Nephron progenitor cell (in vitro differentiated cells): Measurements from ENCODE around the gene EVL.

Experiments
- DNase-seq: peaks from one replicate; pipeline ENCODE4 v3.0.0; 2021
- H3K27ac Mint-ChIP-seq: 2 replicates; pipeline ENCODE4 v1.8.0; 2021; ENCODE audit warnings: mild to moderate bottlenecking, moderate library complexity, mixed read lengths
- H3K27me3 Mint-ChIP-seq: 2 replicates; pipeline ENCODE4 v1.8.0; 2021; ENCODE audit warnings: mild to moderate bottlenecking, low read depth, mixed read lengths; ENCODE audit not compliant: poor library complexity
- H3K36me3 Mint-ChIP-seq: 2 replicates; pipeline ENCODE4 v1.8.0; 2021; ENCODE audit warnings: low read depth, mixed read lengths
- H3K4me1 Mint-ChIP-seq: 2 replicates; pipeline ENCODE4 v1.8.0; 2021; ENCODE audit warnings: mixed read lengths
- H3K4me3 Mint-ChIP-seq: 2 replicates; pipeline ENCODE4 v1.8.0; 2021; ENCODE audit warnings: mild to moderate bottlenecking, moderate library complexity, mixed read lengths
- H3K9me3 Mint-ChIP-seq: 2 replicates; pipeline ENCODE4 v1.8.0; 2021; ENCODE audit warnings: mild to moderate bottlenecking, moderate library complexity, mixed read lengths
- TF ChIP-seq, protein P1 (sequence below): fragments of 200-600 bp; sonication (generic); IDR thresholded peaks from 2 replicates; pipeline ENCODE4 v1.5.0; 2021; ENCODE audit warnings: antibody characterized with exemption

Gene EVL

DNA sequence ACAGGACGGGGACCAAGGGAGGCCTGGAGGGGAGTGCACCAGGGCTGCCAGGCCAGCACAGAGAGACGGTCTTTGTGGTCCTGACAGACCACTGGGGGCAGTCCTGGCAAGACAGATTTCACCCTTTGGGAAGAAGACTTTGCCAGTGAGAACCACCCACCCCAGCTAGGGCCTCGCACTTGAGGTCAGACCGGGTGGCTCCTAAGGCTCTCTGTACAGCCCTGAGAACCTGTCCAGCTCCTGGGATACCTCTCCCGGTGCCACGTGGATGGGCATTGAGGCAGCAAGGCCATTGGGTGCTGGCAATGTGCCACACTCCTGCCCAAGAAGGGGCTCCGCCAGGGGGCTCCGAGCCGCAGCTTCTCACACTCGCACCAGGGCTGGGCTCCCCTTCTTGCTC, 51.8 kb downstream of the EVL start:
- TF ChIP-seq, protein P1, sequence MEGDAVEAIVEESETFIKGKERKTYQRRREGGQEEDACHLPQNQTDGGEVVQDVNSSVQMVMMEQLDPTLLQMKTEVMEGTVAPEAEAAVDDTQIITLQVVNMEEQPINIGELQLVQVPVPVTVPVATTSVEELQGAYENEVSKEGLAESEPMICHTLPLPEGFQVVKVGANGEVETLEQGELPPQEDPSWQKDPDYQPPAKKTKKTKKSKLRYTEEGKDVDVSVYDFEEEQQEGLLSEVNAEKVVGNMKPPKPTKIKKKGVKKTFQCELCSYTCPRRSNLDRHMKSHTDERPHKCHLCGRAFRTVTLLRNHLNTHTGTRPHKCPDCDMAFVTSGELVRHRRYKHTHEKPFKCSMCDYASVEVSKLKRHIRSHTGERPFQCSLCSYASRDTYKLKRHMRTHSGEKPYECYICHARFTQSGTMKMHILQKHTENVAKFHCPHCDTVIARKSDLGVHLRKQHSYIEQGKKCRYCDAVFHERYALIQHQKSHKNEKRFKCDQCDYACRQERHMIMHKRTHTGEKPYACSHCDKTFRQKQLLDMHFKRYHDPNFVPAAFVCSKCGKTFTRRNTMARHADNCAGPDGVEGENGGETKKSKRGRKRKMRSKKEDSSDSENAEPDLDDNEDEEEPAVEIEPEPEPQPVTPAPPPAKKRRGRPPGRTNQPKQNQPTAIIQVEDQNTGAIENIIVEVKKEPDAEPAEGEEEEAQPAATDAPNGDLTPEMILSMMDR = no peak
- Mint-ChIP-seq H3K36me3 (peaks cover 15% of the 10 kb centered on the region), H3K4me3 (no peak overlapping the region), H3K27ac (no peak overlapping the region), H3K9me3 (no peaks in the 10 kb centered on the region), H3K27me3 (no peaks in the 10 kb centered on the region), H3K4me1 (peaks cover 59% of the 10 kb centered on the region)
- no peak for DNase-seq

- TF ChIP-seq, protein P1 = no peak
- peaks cover 51% of the 10 kb centered on the region for H3K4me1 Mint-ChIP-seq
- no peaks in the 10 kb centered on the region for H3K27me3 Mint-ChIP-seq
- H3K4me3 Mint-ChIP-seq = no peak overlapping the region
- H3K36me3 Mint-ChIP-seq = peaks cover 15% of the 10 kb centered on the region
- no peaks in the 10 kb centered on the region for H3K9me3 Mint-ChIP-seq
- DNase-seq = no peak
- no peak overlapping the region for H3K27ac Mint-ChIP-seq
Observed at GRCh38 chr14:100117633-100118395, 52.6 kb downstream of the EVL start.

- DNase-seq = no peak
- Mint-ChIP-seq H3K36me3 (peaks cover 20% of the 10 kb centered on the region), H3K27me3 (no peaks in the 10 kb centered on the region), H3K4me1 (peaks cover 46% of the 10 kb centered on the region), H3K27ac (no peak overlapping the region), H3K4me3 (no peak overlapping the region), H3K9me3 (no peaks in the 10 kb centered on the region)
- TF ChIP-seq, protein P1 = no peak
Observed at GRCh38 chr14:100118396-100119011, 53.3 kb downstream of the EVL start.

GRCh38 chr14:100119251-100119650, 54.0 kb downstream of the EVL start:
- peak overlapping the region; percentile 73 for H3K27ac Mint-ChIP-seq
- TF ChIP-seq, protein P1 = no peak
- no peak overlapping the region for H3K4me3 Mint-ChIP-seq
- no peak for DNase-seq
- H3K36me3 Mint-ChIP-seq = peaks cover 20% of the 10 kb centered on the region
- H3K27me3 Mint-ChIP-seq = peaks cover under 1% of the 10 kb centered on the region
- no peaks in the 10 kb centered on the region for H3K9me3 Mint-ChIP-seq
- H3K4me1 Mint-ChIP-seq = peaks cover 39% of the 10 kb centered on the region

DNA sequence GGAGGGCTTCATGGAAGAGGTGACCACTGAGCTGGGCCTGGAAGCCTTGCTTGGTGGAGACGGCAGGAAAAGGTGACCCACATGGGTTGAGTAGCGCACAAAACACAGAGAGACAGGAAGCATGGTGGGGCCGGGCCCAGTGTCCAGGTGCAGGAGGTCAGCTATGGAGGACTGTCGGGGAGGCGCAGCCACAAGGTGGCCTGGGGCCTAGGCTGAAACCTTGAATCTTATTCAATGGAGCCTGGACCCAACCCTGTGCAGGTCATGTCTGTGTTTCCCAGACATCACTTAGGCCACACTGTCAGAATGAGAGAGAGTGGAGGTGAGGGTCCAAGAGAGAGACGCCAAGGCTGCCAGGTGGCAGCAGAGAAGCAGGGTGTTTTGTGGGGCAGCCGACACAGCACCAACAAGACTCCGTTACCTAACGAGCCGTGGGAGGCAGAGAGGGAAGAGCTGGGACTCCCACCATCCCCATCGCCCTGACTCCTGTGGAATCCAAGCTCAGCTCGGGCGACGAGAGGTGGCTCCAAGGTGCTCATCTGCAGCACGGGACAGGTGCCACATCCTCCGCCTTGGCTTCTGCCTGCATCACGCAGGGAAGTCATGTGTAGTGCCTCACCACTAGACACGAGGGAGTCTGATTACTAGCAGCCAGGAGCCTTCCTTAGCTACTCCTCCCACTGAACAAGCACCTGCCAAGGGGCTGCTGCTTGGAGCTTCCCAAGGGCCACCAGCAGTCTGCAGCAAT, 55.5 kb downstream of the EVL start:
- no peaks in the 10 kb centered on the region for H3K9me3 Mint-ChIP-seq

More for the DNA sequence above, 55.5 kb downstream of the EVL start:
- no peak for DNase-seq
- TF ChIP-seq, protein P1 = no peak
- Mint-ChIP-seq H3K36me3 (peaks cover 27% of the 10 kb centered on the region), H3K27ac (peak overlapping the region; percentile 8), H3K4me1 (peaks cover 28% of the 10 kb centered on the region), H3K4me3 (no peak overlapping the region), H3K27me3 (peaks cover 4% of the 10 kb centered on the region)
